NT2/D1 (cell line): ENCODE data around the gene TCTN1.
"Not testable (repeated sequence)": the region's sequence is repeated elsewhere in the genome, so short reads cannot be mapped to it uniquely, and the experiment has no call there.

ENCODE experiments used
- DNase-seq: peaks from one replicate; pipeline ENCODE4 v3.0.0-alpha.2; 2011; ENCODE audit warnings: low read depth, low spot score
- H3K27me3 ChIP-seq: 2 replicates; pipeline ENCODE4 v1.6.0; 2011; ENCODE audit warnings: mild to moderate bottlenecking; ENCODE audit not compliant: insufficient read length, insufficient read depth
- H3K36me3 ChIP-seq: 2 replicates; pipeline ENCODE4 v1.6.1; 2011; ENCODE audit warnings: mild to moderate bottlenecking, low read length, mixed read lengths; ENCODE audit not compliant: insufficient read depth, insufficient read length
- H3K4me1 ChIP-seq: 2 replicates; pipeline ENCODE4 v1.5.1; 2011; ENCODE audit not compliant: insufficient read depth, insufficient read length
- H3K4me3 ChIP-seq: 2 replicates; pipeline ENCODE4 v1.5.1; 2011; ENCODE audit warnings: low read depth; ENCODE audit not compliant: insufficient read length
- H3K9ac ChIP-seq: 2 replicates; pipeline ENCODE4 v1.6.0; 2011; ENCODE audit warnings: low read depth; ENCODE audit not compliant: insufficient read length
- H3K9me3 ChIP-seq: 2 replicates; pipeline ENCODE4 v1.5.1; 2011; ENCODE audit warnings: mild to moderate bottlenecking, low read length; ENCODE audit not compliant: insufficient read depth
- SUZ12 ChIP-seq: IDR thresholded peaks from 2 replicates; pipeline ENCODE4 v1.6.1; 2011; ENCODE audit not compliant: insufficient read length, insufficient read depth; ENCODE audit errors: extremely low read depth
- YY1 ChIP-seq: IDR thresholded peaks from 2 replicates; pipeline ENCODE4 v1.6.1; 2011; ENCODE audit not compliant: insufficient read length, insufficient read depth
- ZNF274 ChIP-seq: IDR thresholded peaks from 2 replicates; pipeline ENCODE4 v1.6.1; 2011; ENCODE audit warnings: mild to moderate bottlenecking, low read depth, low read length

TCTN1 gene

DNA sequence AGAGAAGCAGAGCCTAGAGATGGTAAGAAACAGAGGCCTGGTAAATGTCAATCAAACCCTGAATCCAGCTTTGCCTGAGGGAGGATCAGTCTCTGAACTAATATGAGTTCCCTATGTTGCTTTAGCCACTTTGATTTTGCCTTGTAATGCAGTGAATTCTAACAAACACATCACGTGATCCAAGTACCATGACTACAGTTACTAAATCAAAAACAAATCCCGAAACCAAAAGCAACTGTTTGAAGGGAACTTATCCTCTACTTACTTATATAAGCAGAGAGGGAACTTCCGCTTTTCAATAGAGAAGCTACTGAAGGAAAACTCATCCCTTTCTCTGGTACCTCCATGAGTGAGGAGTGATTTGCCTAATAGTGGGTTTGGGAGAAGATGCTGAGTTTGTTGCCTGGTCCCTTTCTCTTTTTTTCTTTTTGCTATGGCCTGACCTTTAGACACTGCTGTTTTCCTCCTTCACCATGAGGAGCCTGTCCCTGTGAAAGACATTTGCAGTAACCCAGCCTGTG is 23.1 kb upstream of the TCTN1 start:
- Histone ChIP-seq H3K36me3 (no peaks in the 10 kb centered on the region), H3K9me3 (no peaks in the 10 kb centered on the region), H3K27me3 (no peaks in the 10 kb centered on the region), H3K4me3 (no peak overlapping the region), H3K9ac (no peak overlapping the region), H3K4me1 (no peaks in the 10 kb centered on the region)
- TF ChIP-seq YY1 (no peak), ZNF274 (no peak), SUZ12 (no peak)
- DNase-seq = no peak

DNA sequence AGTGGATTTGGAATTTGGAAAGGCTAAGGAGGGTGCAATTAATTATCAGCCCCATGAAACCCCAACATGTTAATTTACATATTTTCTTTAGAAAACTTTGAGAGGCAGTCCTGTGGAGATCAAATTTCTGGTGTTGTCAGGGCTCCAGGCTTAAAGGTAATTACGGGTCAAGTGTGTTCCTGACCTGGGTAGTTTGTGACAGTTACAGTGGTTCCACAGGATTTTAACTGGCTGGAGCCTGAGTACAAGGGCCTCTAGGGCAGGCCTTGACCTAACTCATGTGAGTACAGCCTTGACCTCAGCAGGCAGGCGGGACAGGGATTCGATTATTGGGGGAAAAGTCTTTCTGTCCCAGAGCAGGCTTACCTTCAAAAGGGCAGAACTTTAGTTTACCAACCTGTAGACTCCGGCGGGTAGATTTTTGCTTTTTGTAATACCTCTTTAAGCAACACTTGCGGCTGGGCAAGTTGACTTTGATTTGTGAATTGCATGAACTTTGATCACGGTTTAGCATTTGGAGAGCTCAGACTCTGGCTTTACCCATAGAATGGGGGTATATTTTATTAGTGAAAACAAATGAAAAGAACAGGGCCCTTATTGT is 22.4 kb upstream of the TCTN1 start:
- no peak for DNase-seq
- TF ChIP-seq ZNF274 = no peak
- no peak for TF ChIP-seq SUZ12
- no peak for TF ChIP-seq YY1
- no peak overlapping the region for H3K9ac ChIP-seq
- H3K27me3 ChIP-seq = no peaks in the 10 kb centered on the region
- no peak overlapping the region for H3K4me3 ChIP-seq
- no peaks in the 10 kb centered on the region for H3K4me1 ChIP-seq
- H3K9me3 ChIP-seq = no peaks in the 10 kb centered on the region
- no peaks in the 10 kb centered on the region for H3K36me3 ChIP-seq

DNA sequence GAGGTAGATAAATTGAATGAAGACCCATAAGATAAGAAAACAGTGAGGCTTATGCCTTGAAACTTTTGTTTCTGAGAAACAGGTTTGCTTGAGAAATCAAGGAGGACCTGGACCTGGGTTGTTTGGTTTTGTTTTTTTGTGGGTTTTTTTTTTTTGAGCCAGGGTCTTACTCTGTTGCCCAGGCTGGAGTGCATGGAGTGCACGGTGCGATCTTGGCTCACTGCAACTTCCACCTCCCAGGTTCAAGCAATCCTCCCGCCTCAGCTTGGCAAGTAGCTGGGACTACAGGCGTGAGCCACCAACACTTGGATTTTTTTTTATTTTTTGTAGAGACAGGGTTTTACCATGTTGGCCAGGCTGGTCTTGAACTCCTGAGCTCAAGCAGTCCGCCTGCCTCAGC is 21.9 kb upstream of the TCTN1 start:
- Histone ChIP-seq H3K9me3 (no peaks in the 10 kb centered on the region), H3K4me3 (no peak overlapping the region), H3K4me1 (no peaks in the 10 kb centered on the region), H3K36me3 (no peaks in the 10 kb centered on the region), H3K9ac (no peak overlapping the region), H3K27me3 (no peaks in the 10 kb centered on the region)
- TF ChIP-seq YY1 = no peak
- TF ChIP-seq SUZ12 = no peak
- no peak for TF ChIP-seq ZNF274
- no peak for DNase-seq

DNA sequence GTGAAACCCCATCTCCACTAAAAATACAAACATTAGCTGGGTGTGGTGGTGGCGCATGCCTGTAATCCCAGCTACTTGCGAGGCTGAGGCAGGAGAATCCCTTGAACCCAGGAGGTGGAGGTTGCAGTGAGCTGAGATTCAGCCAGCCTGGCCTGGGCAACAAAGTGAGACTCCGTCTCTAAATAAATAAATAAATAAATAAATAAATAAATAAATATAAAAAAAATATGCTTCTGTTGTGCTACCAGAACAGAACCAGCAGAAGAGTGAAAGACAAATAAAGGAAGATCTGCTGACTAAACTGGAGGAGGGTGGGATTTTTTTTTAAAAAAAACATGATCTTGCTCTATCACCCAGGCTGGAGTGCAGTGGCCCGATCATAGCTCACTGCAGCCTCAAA is 21.0 kb upstream of the TCTN1 start:
- H3K27me3 ChIP-seq, H3K9ac ChIP-seq, H3K36me3 ChIP-seq, H3K9me3 ChIP-seq, H3K4me3 ChIP-seq, DNase-seq, H3K4me1 ChIP-seq: not testable (repeated sequence)

DNA sequence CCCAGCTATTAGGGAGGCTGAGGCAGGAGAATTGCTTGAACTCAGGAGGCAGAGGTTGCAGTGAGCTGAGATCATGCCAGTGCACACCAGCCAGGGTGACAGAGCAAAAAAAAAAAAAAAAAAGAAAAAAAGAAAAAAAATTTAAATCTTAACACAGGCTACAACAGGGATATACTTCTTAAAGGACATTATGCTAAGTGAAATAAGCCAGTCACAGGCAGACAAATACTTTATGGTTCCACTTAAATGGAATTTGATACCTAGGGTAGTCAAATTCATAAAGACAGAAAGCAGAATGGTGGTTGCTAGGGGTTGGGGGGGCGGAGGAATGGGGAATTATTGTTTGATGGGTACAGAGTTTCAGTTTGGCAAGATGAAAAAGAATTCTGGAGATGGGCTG is 16.0 kb upstream of the TCTN1 start:
- TF ChIP-seq SUZ12 (no peak), ZNF274 (no peak), YY1 (no peak)
- Histone ChIP-seq H3K36me3 (no peaks in the 10 kb centered on the region), H3K9ac (no peak overlapping the region), H3K9me3 (no peaks in the 10 kb centered on the region), H3K27me3 (no peaks in the 10 kb centered on the region), H3K4me1 (no peaks in the 10 kb centered on the region), H3K4me3 (no peak overlapping the region)
- DNase-seq = no peak

DNA sequence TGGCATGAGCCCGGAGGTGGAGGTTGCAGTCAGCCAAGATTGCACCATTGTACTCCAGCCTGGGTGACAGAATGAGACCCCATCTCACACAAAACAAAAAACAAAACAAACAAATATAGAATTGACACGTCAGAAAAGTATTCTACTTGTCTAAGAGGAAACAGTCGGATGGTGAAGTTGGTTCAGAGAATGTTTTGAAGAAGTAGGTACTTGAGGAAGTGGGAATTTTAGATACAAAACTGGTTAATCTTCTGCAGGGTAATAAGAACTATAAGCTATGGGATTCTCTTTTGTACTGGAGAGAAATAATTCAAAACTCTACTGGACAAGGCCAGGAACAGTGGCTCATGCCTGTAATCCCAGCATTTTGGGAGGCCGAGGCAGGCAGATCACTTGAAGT is 14.6 kb upstream of the TCTN1 start:
- Histone ChIP-seq H3K27me3 (no peaks in the 10 kb centered on the region), H3K9ac (no peak overlapping the region), H3K4me1 (no peaks in the 10 kb centered on the region), H3K4me3 (no peak overlapping the region), H3K9me3 (no peaks in the 10 kb centered on the region), H3K36me3 (no peaks in the 10 kb centered on the region)
- DNase-seq = no peak
- no peak for TF ChIP-seq YY1
- TF ChIP-seq ZNF274 = no peak
- TF ChIP-seq SUZ12 = no peak

DNA sequence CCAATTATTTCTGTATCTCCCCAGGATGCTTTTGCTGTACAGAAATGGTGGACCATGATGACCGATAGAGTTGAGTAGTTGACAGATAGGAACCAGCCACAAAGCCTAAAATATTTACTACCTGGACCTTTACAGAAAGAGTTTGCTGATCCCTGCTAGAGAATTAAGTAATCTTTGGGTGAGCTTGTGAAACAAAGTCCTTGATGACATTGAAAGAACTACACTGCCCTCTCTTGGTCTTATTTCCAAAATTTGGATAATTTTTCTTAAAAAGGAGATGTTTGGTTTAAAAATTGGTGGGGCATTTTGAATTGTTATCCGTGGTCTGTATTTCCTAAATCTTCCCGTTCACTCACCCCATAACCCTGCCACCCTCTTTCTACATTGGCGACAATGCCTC is 13.7 kb upstream of the TCTN1 start:
- H3K4me1 ChIP-seq = no peaks in the 10 kb centered on the region
- no peak for DNase-seq
- no peaks in the 10 kb centered on the region for H3K36me3 ChIP-seq
- H3K9ac ChIP-seq = no peak overlapping the region
- H3K27me3 ChIP-seq = no peaks in the 10 kb centered on the region
- H3K4me3 ChIP-seq = no peak overlapping the region
- TF ChIP-seq ZNF274 = no peak
- no peak for TF ChIP-seq YY1
- TF ChIP-seq SUZ12 = no peak
- no peaks in the 10 kb centered on the region for H3K9me3 ChIP-seq

DNA sequence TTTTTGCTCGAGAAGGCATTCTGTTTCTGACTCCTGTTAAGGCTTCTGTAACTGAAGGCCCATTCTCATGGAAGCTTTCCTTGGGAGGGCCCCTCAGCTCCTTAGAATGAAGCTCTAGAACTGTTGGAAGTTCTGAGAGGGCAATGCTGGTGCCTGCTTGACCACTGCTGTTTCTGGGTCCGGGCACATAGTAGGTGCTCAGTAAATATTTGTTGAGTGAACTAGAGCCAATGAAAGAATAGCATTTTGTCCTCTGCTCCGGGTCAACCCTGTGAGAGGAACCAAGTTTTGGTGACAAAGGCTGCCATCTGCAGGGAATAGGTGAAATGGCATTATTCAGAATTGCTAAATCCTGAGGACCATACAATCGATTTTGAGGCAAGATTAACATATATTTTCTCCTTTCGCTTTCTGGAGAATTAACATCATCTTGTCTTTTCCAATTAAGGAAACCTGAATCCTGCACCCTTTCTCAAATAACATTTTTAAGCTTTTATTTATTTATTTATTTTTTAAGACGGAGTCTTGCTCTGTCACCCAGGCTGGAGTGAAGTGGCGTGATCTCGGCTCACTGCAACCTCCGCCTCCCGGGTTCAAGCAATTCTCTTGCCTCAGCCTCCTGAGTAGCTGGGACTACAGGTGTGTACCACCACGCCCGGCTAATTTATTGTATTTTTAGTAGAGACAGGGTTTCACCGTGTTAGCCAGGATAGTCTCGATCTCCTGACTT is 11.7 kb upstream of the TCTN1 start:
- not testable (repeated sequence) for H3K4me1 ChIP-seq, H3K9ac ChIP-seq, DNase-seq, H3K9me3 ChIP-seq, H3K36me3 ChIP-seq, H3K4me3 ChIP-seq, H3K27me3 ChIP-seq
